ENCODE results near the gene ABI2.

- TF ChIP-seq POLR2A (IDR thresholded peaks at IDR 0.05) (no peak), POLR2AphosphoS5 (IDR thresholded peaks at IDR 0.05) (no peak)
- TF ChIP-seq, protein P1, sequence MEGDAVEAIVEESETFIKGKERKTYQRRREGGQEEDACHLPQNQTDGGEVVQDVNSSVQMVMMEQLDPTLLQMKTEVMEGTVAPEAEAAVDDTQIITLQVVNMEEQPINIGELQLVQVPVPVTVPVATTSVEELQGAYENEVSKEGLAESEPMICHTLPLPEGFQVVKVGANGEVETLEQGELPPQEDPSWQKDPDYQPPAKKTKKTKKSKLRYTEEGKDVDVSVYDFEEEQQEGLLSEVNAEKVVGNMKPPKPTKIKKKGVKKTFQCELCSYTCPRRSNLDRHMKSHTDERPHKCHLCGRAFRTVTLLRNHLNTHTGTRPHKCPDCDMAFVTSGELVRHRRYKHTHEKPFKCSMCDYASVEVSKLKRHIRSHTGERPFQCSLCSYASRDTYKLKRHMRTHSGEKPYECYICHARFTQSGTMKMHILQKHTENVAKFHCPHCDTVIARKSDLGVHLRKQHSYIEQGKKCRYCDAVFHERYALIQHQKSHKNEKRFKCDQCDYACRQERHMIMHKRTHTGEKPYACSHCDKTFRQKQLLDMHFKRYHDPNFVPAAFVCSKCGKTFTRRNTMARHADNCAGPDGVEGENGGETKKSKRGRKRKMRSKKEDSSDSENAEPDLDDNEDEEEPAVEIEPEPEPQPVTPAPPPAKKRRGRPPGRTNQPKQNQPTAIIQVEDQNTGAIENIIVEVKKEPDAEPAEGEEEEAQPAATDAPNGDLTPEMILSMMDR (IDR thresholded peaks at IDR 0.05), result no peak
These were observed 112.5 kb downstream of the ABI2 start for GRCh38 chr2:203440671-203441070.
